Stromal cell of bone marrow (primary cell): ENCODE results near the gene IFT81.
"Not testable (repeated sequence)": the region's sequence is repeated elsewhere in the genome, so short reads cannot be mapped to it uniquely, and the experiment has no call there.

Experiments used
- DNase-seq: peaks from one replicate; pipeline ENCODE4 v3.0.0-alpha.2; 2012; ENCODE audit warnings: low read depth

The IFT81 gene

GRCh38 chr12:110205931-110206330, 81.8 kb downstream of the IFT81 start:
- no peak for DNase-seq

GRCh38 chr12:110211639-110212536, 87.7 kb downstream of the IFT81 start:
- peak; percentile 52 for DNase-seq

- no peak for DNase-seq
These were observed 94.0 kb downstream of the IFT81 start for GRCh38 chr12:110217996-110218674.

GRCh38 chr12:110222027-110222426, 97.9 kb downstream of the IFT81 start:
- DNase-seq: no peak

GRCh38 chr12:110222433-110222832, 98.3 kb downstream of the IFT81 start:
- DNase-seq: no peak

- no peak for DNase-seq
These were observed 99.7 kb downstream of the IFT81 start for GRCh38 chr12:110223777-110224378.

GRCh38 chr12:110224379-110225304, 100.5 kb downstream of the IFT81 start:
- peak; percentile 77 for DNase-seq

- no peak for DNase-seq
These were observed 103.0 kb downstream of the IFT81 start for GRCh38 chr12:110227138-110227537.

GRCh38 chr12:110228348-110228747, 104.2 kb downstream of the IFT81 start:
- DNase-seq: not testable (repeated sequence)

- DNase-seq: no peak
These were observed 104.6 kb downstream of the IFT81 start for GRCh38 chr12:110228756-110229155.

- DNase-seq: no peak
These were observed 105.3 kb downstream of the IFT81 start for GRCh38 chr12:110229409-110229808.

GRCh38 chr12:110230655-110231054, 106.5 kb downstream of the IFT81 start:
- no peak for DNase-seq

GRCh38 chr12:110233212-110233903, 109.2 kb downstream of the IFT81 start:
- DNase-seq: no peak

GRCh38 chr12:110234331-110234751, 110.2 kb downstream of the IFT81 start:
- no peak for DNase-seq

- no peak for DNase-seq
These were observed 110.6 kb downstream of the IFT81 start for GRCh38 chr12:110234755-110235154.

- DNase-seq: no peak
These were observed 111.2 kb downstream of the IFT81 start for GRCh38 chr12:110235383-110235782.

- no peak for DNase-seq
These were observed 119.1 kb downstream of the IFT81 start for GRCh38 chr12:110243227-110243626.

- DNase-seq: no peak
These were observed 120.2 kb downstream of the IFT81 start for GRCh38 chr12:110244372-110244771.

- no peak for DNase-seq
These were observed 120.7 kb downstream of the IFT81 start for GRCh38 chr12:110244829-110245228.

- no peak for DNase-seq
These were observed 121.2 kb downstream of the IFT81 start for GRCh38 chr12:110245369-110245772.
